Stimulated activated CD4-positive, alpha-beta T cell treated with anti-CD3 and anti-CD28 coated beads, Interleukin-4, amount 100 ng/mL, for 4 hours (primary cell): Measurements from ENCODE around the gene ATP10B.

Source experiments
- DNase-seq, 2 experiments: peaks; one replicate each; pipeline ENCODE4 v3.0.0-alpha.2; 2020

Gene ATP10B

GRCh38 chr5:160545832-160546231, 306.2 kb downstream of the ATP10B start:
- no peak for DNase-seq

- no peak for DNase-seq
Measured at GRCh38 chr5:160543395-160543794, 308.6 kb downstream of the ATP10B start.

GRCh38 chr5:160542840-160543239, 309.2 kb downstream of the ATP10B start:
- DNase-seq: no peak

GRCh38 chr5:160542281-160542680, 309.7 kb downstream of the ATP10B start:
- DNase-seq: no peak

GRCh38 chr5:160539431-160539830, 312.6 kb downstream of the ATP10B start:
- peak; percentile 10 to 11 for DNase-seq

- DNase-seq: no peak
Measured at GRCh38 chr5:160537940-160538339, 314.1 kb downstream of the ATP10B start.

GRCh38 chr5:160537116-160537515, 314.9 kb downstream of the ATP10B start:
- DNase-seq: no peak

GRCh38 chr5:160534914-160535313, 317.1 kb downstream of the ATP10B start:
- DNase-seq: no peak

GRCh38 chr5:160534125-160534524, 317.9 kb downstream of the ATP10B start:
- no peak for DNase-seq

- DNase-seq: no peak
Measured at GRCh38 chr5:160525471-160526261, 326.3 kb downstream of the ATP10B start.

GRCh38 chr5:160524827-160525226, 327.2 kb downstream of the ATP10B start:
- DNase-seq: no peak

GRCh38 chr5:160523502-160524163, 328.4 kb downstream of the ATP10B start:
- no peak for DNase-seq

- DNase-seq: no peak
Measured at GRCh38 chr5:160521392-160521663, 330.7 kb downstream of the ATP10B start.

- DNase-seq: no peak
Measured at GRCh38 chr5:160520609-160521391, 331.2 kb downstream of the ATP10B start.

GRCh38 chr5:160516696-160517530, 335.1 kb downstream of the ATP10B start:
- DNase-seq: no peak

- no peak for DNase-seq
Measured at GRCh38 chr5:160514866-160515265, 337.1 kb downstream of the ATP10B start.

GRCh38 chr5:160514191-160514590, 337.8 kb downstream of the ATP10B start:
- no peak for DNase-seq

GRCh38 chr5:160513485-160513884, 338.5 kb downstream of the ATP10B start:
- no peak for DNase-seq
